Nasal cavity respiratory epithelium epithelial cell of viscerocranial mucosa (primary cell): Measurements from ENCODE around the gene GLYATL3. TPM values are rescaled to one million over a fixed set of nuclear protein-coding genes. Genes with fewer than 3 reads are reported as not detected.

Source experiments
- total RNA-seq: library from RNA; depleted of rRNA; stranded (reverse); fragments of >200 nt; gene quantifications from 2 replicates; pipeline ENCODE4 v1.2.3, GENCODE V29; 2014

Gene GLYATL3
- total RNA-seq, result not detected in 2 replicates

DNA sequence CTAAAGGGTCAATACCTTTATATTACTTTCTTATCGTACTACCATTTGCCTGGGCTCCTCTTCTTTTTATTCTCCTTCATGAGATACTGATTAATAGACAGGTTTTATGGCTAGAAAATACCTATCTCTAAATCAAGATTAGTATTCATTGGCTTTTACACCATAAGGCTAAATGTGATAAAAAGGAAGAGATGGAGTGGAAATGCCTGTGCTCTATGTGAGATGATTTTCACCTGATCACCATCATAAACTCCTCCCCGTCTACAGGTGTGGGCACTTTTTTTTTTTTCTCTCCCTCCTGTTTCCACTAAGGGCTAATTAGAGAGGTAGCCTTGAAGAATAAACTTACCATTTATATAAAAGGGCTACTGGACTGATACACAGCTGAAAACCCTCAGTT, at the start of gene GLYATL3:
Gene GLYATL3, plus strand, starts transcription at position 301 of the 400 bp plus-strand sequence. CDS start 12,068 bp downstream, outside the sequence.

DNA sequence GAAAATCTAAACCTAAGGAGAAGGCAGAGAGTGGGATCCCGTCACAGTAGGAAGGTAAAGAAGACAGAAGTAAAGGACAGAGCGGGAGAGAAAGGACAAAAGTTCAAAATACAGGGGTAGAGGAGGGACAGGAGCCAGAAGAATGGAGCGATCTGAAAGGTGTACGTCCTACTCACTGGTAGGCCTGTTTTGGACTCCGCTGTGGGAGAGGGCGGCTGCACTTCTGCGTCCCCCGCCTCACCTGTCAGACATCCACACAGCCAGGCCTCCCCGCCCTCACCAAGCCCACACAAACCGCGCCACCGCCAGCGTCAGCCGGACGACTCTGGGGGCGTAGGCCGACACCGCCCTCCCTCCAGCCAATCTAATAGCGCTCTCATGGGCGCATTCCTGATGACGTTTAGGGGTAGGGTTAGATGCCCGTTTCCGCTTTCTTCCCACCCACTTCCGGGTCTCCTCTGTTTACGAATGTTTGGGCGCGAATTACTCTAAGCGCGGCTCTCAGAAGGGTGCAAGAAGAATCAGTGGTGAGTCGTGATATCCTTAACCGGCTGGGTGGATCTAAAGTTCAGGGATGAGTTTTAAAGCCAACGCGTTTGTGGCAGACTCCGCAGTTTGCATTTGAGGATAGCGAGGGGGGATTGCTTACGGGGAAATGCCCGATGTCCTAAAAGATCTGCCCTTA, 36.7 kb upstream of the GLYATL3 start, which contains the start of the genes CENPQ and MMUT:
Gene CENPQ, plus strand, starts transcription at position 444 of the 685 bp plus-strand sequence. CDS start 6,807 bp downstream, outside the sequence.
Gene MMUT, minus strand, starts transcription at position 327 of the 685 bp plus-strand sequence. CDS start 3,787 bp downstream, outside the sequence.

GRCh38 chr6:49550492-49551077, 50.9 kb downstream of the GLYATL3 start, which contains the start of gene C6orf141:
Gene C6orf141 (plus strand): TSS chr6:49550668. CDS start chr6:49550793, 125 bp downstream.

Other genes with a start within 250 kb of the GLYATL3 start
- gene MMUT, start 36.7 kb upstream of the GLYATL3 start, total RNA-seq, result 17.4 and 20.9 TPM in 2 replicates
- gene CENPQ, start 36.6 kb upstream of the GLYATL3 start, total RNA-seq, result 3.2 and 3.4 TPM in 2 replicates
- gene C6orf141, start 50.7 kb downstream of the GLYATL3 start, total RNA-seq, result 22.3 and 22.6 TPM in 2 replicates
- not detected in 2 replicates for gene RHAG, start 136.9 kb downstream of the GLYATL3 start, total RNA-seq
- not detected in 2 replicates for gene CRISP2, start 213.6 kb downstream of the GLYATL3 start, total RNA-seq
- 0.07 and 0.34 TPM in 2 replicates for gene CRISP3, start 244.5 kb downstream of the GLYATL3 start, total RNA-seq